Renal cortical epithelial cell (primary cell): ENCODE results near the gene CEP104. TPM values are rescaled to one million over a fixed set of nuclear protein-coding genes. Genes with fewer than 3 reads are reported as not detected.
A peak's percentile ranks its signal among the peaks of the same experiment; 100 is the strongest.

Experiments used
- DNase-seq: peaks from one replicate; pipeline ENCODE4 v3.0.0-alpha.2; 2011; ENCODE audit warnings: low read depth
- total RNA-seq: library from RNA; depleted of rRNA; stranded (reverse); fragments of >200 nt; gene quantifications from 2 replicates; pipeline ENCODE4 v1.2.3, GENCODE V29; 2014

Gene CEP104
- total RNA-seq, 1 donor from 2014 or later: 44.8 TPM

DNA sequence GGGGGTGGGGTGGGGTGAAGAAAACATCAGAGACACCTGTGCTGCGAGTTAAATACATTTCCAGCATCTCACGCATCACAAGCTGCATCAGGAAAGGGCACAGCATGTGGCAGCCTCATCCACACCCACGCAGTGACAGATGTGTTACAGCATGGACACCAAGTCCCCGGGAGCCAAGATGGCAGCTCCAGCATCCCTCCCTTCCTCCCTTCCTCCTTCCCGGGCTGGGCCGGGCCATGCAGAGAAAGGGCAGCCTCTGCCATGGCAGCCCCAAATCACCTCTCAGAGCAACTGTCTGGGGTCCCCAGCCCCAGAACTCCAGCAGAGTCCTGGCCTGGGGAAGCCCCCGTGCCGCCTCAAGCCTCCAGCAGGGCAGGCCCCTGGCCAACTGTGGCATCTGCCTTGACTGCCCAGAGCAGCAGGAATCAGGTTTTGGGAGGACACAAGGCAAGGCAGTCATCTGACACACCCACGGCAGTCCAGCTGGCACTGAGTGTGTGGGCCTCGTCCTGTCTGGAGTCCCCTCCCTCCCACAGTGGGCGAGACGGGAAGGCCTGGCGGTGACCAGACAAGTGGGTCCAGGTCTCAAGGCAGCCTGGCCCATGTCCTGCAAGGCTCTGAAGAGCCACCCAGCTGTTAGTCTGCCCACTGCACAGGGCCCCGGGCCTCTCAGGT, 78.3 kb downstream of the CEP104 start:
- no peak for DNase-seq

DNA sequence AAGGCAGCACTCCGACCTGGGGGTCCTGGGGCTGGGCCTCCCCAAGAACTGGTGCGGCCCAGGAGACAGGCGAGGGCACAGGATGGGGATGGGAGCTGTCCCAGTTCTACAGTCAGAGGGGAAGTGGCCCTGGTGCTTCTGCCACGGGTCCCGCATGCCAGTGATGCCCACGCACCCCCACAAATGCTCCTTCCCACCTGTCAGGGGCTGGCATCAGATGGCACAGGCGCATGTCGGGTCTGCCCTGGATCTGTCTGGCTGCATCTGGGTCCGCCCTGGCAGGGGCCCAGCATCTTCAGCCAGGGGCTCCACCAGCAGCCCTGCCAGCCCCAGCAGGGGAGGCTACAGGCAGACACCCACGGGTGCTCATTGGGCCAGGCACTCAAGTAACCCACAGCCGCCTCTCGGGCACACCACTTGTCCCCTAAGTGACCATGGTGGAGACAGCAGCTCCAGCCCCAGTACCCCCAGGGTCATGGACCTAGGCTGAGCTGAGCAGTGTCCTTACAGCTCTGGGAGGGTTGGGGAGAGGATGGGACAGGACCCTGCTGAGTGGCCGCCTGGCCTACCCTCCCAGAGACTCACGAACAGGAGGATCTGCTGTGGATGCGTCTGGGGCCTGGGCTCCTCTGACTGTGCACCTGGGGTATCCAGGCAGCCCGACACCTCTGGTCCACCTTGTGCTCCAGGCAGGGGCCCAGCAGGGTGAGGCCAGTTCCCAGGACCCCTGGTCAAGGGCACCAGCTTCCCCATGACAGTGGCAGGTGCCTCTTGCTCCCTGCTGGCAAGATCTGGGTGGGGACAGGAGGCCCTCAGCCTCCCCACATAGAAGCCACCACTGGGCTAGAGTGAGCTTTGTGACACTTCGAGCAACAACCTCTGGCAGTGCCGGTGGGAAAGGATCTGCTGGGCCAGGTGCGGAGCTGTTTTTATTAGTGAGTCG, 79.1 kb downstream of the CEP104 start:
- DNase-seq: no peak

DNA sequence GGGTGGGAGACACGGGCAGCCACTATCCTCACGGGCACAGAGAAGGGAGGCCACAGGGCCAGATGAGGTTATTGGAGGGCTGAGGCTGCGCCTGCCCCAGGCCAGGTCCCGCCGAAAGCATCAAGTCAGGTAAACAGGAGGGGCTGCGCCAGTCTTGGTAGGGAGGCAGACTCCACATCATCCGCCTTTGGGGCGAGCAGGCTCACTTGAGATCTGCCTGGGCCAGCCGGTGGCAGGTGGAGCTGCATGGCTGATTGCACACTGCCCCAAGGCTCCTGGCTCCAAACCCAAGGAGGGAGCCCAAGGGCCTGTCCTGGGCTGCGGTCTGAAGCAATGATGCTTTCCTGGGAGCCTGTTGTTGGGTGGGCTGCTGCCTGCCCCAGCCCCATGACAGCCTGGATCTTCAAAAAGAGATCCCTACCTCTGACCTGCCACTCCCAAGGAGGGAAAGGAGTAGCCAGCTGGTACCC, 79.9 kb downstream of the CEP104 start:
- no peak for DNase-seq

DNA sequence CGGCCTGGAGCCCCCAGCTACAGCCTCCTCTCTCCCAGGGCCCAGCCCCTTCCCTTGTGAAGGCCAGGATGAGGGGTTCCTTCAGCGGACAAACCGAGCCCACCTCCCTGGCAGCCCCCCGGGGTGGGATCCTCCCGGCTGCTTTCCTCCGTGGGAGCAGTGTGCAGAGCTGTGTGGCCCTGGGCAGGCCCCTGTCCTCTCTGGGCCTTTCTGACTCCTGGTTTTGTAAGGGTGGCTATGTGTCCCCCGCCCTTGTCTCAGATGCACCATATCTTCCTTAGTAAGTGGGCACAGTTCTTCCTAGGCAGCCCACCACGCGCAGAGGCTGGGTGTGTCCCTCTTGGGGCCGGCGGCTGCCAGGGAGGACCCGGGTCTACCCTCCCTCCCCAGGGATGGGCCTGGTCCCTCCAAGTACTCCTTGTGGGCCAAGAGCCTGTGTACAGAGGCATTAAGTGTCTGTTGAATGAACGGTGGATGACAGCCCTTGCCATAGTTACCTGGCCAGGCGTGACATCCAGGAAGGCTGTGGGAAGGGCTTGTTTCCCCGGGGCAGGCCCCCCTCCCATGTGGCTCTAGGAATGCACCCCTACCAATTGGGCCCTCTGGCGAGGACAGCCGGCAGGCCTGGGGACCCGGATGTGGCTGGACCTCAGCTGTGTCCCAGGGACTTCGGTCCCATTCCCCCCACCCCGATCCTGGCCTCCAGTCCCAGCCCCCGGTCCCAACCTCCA, 80.6 kb downstream of the CEP104 start:
- peak; percentile 15 for DNase-seq

DNA sequence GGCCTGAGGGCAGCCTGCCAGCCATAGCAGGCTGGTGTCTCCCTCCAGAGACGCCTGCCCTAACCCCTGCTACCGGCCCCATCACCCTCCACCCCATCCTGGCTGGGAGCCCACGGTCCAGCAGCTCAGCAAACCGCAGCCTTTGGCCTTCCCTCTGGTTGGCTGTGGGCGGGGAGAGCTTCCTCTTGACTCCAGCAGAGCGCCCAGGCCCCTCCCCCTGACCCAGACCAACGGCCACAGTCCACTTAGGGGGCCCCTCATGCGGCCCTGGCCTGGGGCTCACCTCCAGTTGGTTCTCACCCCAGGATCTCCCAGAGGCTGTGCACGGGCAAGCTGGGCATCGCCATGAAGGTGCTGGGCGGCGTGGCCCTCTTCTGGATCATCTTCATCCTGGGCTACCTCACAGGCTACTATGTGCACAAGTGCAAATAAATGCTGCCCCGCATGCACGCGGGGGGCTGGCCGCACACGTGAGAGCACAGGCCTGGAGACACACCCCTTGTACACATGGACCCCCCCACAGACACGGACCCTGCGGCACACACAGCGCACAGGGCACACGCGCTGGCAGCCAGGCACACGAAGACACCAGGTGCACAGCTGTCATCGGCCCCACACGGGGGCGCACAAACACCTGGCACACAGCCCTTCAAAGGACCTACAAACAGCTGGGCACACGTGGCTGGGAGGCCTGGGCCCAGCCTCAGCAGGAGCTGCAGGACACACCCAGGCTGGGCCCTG, 81.4 kb downstream of the CEP104 start:
- peak; percentile 65 for DNase-seq

DNA sequence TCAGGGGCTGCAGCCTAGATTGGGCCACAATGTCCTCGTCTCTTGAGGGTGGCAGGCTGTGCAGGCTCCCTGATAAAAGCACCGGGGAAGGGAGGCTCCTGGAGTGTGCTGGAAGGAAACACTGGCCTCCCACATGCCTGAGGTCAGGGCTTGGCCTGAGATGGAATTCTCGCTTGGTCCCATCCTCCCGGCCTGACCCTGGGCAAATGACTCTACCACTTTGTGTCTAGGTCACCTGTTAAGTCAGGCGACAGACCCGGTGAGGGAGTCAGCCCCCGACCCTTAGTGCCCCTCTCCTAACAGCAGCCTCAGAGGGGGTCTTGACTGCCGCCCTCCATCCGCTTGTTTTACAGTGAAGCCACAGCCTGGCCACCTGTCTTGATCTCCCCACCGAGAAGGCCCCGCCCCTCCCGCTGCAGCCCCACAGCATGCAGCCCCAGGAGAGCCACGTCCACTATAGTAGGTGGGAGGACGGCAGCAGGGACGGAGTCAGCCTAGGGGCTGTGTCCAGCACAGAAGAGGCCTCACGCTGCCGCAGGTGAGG, 82.0 kb downstream of the CEP104 start:
- DNase-seq: peak; percentile 17

DNA sequence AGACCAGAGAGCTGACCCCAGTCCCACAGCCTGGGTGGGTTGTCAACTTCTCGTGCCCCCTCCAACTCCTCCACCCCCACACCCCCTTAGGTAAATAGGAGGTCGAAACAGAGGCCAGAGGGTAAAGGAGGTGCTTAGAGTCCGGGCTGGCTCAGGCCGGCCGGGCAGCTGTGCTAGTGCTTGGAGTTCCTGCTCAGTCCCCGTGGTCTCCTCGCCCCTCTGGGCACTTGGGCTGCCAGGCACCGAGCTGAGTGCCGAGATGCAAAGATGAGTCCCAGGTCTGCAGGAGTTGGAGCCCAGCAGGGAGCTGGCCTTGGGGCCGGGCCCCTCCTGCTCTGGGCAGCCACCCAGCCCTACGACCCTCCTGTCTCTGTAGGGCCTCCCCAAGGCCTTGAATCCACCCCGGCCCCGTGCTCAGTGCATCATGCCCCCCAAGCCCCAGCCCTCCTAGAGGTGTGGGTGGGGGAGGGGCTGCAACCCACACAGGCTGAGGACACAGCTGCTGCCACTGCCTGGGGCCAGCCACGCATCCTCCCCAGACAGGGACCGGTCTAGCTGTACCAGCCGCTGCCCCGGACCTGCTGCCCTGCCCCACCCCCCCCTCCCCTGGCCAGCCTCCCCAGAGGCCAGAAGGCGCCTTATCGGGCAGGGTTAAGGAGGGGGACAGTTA, 82.6 kb downstream of the CEP104 start:
- no peak for DNase-seq

DNA sequence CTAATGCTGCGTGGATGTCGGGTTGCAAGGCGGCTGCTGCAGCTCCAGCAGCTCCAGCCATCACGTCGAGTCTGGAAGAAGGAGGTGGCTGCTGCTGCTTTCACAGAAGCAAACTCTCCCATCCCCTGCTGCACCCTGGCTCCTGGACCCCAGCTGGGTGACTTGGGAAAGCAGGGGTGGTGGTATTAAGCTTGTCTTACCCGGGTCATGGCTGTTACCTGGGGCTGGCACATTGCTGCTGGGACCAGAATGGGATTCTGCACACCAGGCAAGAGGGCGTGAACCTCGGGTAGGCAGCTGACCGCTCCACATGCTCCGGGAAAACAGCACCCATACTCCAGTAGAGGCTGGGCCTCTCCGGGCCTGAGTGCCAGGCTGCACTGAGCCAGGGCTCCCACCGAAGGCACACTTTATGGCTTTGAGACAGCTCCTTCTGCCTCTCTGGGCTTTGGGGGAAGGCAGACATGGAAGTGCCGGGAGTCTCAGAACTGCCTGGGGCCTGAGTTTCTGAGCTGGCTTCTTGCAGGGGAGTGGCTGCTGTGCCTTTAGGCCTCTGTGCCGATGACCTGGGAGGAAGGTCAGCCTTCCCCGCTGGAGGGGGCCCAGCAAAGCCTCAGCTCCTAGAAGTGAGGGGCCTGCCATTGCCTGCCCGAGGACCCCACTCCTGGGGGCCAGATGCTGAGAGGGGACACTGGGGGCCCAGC, 83.3 kb downstream of the CEP104 start:
- no peak for DNase-seq

DNA sequence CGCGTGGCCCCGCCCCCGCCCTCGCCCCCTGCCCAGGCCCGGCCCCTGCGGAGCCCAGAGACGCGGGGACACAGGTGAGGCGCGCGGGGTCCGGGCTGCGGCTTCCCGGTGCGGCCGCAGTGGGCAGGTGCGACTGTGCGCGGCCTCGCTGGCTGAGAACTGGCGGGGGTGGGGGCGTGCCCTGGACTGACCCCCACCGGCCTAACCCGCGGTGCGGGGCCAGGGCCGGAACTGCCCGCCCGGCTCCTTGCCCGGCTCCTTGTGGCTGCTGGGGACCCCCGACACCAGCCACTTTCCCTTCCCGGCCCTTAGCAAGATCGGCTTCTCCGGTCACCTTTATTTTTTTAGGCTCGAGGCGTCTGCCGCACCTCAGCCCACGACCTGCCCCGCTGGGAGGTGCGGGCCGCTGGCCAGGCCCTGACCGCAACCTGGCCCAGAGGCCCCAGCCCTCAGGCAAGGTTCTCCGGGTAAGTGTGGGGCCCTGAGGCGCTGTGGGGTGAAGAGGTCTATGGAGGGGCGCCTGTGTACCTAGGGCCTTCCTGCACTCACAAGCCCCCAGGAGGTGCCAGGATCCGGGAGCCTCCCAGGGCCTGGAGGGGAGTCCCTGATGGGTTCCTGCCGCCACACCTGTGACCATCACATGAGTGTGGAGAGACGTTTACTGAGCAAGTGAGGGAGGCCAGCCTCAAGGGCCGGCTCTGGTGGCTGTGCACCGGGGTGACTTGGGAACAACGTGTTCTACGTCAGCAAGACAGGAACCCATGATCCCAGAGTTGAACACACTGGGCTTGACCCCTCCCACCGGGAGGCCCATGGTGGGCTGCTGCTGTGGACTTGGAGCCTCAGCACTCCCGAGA, 84.1 kb downstream of the CEP104 start, which contains the start of gene SMIM1:
SMIM1 (plus strand) TSS at position 35 of the 857 bp plus-strand sequence. CDS start 2,625 bp downstream, outside the sequence.
- no peak for DNase-seq

DNA sequence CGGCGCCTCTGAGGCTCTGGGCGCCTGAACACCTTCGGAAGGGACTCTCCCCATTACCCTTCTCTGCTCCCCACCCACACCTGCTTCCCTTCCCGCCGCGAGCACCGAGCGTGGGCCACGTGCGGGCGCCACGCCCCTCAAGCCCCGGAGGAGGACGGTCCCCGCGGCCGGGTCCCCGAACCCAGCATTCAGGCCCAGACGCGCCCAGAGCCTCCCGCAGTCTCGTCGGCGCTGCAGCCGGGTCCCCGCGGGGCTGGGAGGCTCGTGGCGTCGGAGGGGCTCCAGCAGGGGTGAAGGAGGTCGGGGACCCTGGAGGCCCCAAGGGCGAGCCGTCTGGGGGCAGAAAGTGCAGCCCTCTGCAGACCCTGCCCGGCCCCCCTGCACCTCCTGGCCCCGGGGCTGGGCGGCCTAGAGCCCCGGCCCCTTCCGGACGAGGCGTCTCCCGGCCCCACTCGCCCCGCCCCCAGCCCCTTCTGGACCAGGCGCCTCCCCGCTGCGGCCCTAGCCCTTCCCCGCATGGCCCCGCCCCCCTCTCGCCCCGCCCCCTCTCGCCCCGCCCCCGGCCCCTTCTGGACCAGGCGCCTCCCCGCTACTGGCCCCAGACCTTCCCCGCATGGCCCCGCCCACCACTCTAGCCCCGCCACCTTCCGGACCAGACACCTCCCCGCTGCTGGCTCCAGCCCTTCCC, 84.8 kb downstream of the CEP104 start:
- DNase-seq: peak; percentile 58

DNA sequence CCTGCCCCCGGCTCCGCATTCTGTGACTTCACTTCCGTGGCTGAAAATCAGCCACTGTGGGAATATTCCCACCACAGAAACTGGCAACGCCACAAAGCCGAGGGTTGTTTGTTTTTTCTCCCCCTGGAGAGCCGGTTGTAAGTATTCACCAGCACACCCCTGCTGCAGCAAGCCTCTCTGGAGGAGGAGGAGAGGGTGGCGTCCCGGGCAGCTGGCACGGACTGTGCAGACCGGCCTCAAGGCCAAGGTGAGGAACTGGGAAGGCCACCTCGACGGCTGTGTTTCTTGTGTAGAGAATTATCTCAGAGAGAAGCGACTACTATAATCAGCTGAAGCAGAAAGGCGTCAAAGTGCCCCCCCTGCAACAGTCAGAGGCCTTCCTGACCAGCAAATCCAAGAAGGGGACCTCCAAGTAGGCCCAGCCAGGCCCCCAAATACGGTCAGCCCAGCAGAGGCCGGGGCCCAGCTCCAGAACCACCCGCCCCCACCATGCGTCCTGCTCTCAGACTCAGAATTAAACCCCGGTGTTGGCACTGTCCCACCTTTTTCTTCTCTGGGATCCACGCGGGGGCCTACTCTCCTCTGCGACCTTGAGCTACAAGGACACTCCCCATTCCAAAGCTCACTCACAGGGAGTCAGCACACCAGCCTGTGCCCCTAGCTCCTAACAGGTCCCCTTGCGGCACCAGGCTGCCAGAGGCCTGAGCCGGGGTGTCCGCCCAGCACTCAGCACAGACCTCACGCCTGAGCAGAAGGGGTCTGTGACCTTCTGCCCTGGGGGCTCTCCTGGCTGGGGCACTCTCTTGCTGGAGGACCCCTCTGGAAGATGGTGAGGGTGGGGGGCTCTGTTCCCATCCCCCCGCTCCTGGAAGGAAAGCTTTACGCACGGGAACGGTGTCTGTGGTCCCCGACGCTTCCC, 85.6 kb downstream of the CEP104 start:
- no peak for DNase-seq

DNA sequence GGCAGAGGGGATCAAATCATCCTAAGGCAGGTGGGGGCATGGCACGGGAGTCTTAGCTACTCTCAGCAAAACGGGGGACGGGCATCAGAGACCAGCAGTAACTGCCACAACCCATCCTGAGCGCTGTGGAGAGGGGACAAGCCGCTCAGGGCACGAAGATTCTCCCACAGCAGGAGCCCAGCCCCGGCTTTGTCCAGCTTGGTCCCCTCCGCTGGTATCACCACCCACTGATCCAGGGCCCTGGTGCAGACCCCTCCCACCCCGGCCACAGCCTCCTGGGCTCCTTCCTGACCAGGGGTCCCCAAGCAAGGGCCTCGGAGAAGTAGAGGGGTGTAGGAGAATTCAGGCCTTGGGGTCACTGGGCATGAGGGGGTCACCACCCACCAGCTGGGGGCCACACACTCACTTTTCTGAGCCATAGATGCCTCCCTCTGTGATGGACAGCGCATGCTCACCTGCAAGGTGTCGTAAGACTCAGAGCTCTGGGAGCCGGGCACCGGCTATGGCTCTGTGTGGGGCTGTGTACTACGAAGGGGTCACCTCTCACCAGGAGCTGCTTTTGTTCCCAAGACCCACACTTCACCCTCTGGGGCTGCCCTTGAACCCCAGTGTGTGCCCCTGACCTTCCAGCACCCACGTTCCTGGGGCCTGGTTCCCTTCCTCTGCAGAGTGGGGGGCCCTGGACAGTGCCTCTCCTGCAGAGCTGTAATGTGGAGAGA, 86.8 kb downstream of the CEP104 start:
- DNase-seq: no peak

DNA sequence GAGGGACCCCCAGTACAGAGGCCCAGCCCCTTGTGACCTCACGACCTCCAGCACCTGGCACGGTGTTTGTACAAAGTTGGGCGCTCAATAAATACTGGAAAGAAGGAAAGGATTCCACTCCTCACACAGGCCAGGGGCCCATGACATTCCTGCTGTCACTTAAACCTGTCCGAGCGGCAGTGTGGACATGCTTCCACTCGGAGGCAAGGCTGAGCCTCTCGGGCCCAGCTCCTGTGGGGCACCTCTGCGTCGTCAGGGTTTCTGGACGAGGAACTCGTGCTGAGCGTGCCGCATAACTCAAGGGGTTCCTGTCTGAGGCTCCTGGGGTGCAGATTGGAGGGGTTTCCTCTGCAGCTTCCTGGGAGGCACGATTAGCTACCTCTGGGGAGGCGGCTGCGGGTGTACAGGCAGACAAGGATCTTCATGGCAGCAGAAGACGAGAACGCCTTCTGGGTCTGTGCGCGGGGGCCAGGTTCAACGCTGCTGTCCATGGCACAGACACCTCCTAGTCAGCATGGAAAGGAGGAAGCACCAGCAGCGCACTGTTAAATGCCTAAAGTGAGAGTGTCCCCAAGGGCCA, 88.1 kb downstream of the CEP104 start:
- DNase-seq: no peak

DNA sequence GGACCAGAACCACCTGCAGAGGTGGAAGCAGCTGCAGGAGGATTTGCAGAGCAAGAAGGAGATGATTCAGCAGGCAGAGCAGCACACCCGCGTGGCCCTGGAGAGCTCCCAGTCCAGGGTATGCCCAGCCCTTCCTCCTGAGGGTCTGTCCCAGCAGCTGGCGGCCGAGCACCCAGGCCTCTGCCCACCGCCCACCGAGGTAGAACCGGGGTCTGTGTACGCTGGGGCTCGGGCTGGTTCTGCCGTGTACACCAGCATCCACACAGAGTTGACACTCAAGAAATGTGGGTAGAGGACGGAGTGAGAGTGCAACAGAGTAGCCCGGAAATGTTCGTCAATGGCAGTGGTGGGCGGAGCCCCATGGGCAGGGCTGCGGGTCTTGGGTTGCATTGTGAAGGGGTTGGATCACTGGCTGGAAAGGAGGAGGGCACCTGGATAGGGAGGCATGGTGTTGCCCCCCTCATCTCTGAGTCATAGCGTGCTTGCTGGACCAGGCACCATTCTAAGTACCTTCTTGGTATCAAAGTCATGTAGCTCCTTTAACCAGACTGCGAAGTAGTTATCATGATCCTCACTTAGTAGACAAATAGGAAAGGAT, 89.6 kb downstream of the CEP104 start:
- DNase-seq: no peak

DNA sequence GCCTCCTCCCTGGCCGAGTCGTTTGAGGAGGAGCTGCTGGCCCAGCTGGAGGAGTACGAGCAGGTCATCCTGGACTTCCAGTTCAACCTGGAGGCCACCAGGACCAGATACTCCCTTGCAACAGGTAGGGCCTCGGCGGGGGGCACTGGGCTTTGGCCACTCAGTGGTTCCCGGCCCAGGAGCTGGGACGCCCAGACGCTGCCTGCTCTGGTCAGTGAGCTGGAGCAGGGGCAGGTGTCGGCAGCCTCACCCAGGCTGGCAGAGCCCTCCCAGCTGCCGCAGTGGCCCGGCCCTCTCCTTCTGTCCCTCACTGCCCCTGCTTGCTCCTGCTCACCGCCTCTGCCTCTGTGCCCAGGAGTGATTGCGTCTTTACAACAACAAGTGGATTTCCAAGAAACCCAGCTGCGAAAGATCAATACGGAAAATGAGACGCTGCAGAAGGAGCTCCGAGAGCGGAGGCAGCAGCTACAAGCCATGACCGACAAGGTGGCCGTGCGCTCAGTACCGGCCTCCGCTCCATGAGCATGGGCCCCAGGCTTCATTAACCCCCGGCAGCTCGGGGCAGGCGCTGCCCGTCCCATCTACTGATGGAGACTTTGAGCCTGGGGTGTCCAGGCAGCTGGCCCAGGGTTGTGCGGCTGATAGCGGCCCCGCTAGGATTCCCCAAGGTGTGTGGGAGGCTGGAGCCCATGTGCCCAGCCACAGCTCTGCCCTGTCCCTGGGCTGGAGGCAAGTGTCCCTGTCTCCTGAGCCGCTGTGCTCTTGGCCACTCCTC, 93.5 kb downstream of the CEP104 start:
- DNase-seq: no peak
